Urothelium cell line (cell line): ENCODE data around the gene FARP1.

Experiments used
- DNase-seq: peaks from one replicate; pipeline ENCODE4 v3.0.0; 2011; ENCODE audit warnings: low spot score, mixed read lengths
- FAIRE-seq: peaks from 2 replicates; lab custom pipeline; 2011; peaks lifted over from hg19 to GRCh38; lab: Jason Lieb, UNC

Gene FARP1

DNA sequence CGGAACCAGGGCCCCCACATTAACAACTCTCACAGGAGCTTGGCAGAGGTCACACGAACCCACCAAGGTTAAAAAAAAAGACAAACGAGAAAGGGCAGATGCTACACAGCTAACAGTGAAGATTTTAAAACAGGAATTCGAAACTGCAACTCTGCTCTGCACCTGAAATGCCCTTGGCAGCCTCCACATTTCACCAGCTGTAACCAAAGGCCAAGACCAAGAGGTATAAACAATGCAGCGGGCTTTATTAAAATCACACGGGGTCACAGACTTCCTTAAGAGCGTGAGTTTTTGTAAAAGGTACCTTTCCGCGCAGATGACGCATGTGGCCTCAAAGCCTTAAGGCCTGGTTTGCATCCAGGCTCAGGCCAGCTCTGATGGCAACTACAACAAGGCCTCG lies 345.8 kb downstream of the FARP1 start:
- FAIRE-seq (no peak), DNase-seq (no peak)

GRCh38 chr13:98489446-98490194 lies 346.7 kb downstream of the FARP1 start:
- DNase-seq (no peak), FAIRE-seq (no peak)

GRCh38 chr13:98490195-98490836 lies 347.4 kb downstream of the FARP1 start:
- no peak for FAIRE-seq

GRCh38 chr13:98490866-98491265 lies 348.0 kb downstream of the FARP1 start:
- no peak for DNase-seq
- no peak for FAIRE-seq

More at GRCh38 chr13:98490195-98490836, 347.4 kb downstream of the FARP1 start:
- DNase-seq = no peak

GRCh38 chr13:98492335-98493041 lies 349.6 kb downstream of the FARP1 start:
- FAIRE-seq (no peak), DNase-seq (no peak)

- no peak for FAIRE-seq
- no peak for DNase-seq
Measured at GRCh38 chr13:98493042-98493712, 350.3 kb downstream of the FARP1 start.

DNA sequence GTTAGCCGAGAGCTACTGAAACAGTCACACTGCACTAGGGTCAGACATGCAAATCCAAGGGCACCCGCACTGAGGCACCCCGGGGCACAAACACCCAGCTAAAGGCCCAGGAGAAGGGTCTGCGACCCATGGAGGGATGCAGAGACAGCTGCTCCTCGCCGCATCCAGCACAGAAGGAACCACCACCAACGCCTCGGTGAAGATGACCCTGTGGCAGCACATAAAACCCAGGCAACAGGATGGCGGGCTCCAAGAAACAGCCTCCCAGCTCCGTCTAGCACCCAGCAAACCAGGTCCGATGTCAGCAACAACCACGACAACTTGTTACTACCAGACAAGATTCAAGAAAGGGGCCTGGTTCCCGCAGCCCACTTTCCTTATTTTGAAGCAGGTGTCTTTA lies 351.9 kb downstream of the FARP1 start:
- DNase-seq (no peak), FAIRE-seq (no peak)

- no peak for DNase-seq
- FAIRE-seq = no peak
Measured at GRCh38 chr13:98495627-98496478, 353.0 kb downstream of the FARP1 start.

DNA sequence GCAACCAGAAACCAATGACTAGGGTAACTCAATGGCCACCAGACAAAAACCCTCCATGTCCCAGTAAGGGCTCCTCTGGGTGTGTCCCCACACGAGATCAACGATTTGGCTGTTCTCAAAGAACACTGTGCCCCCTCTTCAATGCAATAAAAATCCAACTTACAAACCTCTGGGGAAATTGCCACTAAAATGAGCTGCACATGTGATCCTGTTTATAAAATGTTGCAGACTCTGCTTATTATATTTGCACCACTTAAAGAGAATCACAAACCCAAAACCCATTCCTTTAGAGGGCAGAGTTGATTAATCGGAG lies 353.5 kb downstream of the FARP1 start:
- FAIRE-seq (no peak), DNase-seq (no peak)

DNA sequence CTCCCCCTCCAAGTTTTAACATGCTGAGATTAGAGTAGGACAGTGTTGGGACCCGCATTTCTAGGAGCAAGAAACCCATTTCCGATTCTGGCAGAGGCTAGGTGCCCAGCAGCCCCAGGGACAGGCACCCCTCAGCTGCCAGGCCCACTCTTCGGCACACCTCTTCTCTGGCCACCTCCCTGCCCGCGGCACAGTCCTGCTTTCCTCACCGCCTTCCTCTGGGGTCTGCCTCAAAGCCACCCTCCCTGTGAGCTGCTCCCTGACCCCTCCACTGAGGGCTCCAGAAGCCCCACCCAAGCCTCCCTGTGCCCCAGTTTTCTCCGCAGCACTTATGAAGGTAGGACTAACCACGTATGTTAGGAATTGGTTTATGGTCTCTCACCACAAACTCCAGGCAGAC lies 354.1 kb downstream of the FARP1 start:
- DNase-seq (no peak), FAIRE-seq (no peak)

DNA sequence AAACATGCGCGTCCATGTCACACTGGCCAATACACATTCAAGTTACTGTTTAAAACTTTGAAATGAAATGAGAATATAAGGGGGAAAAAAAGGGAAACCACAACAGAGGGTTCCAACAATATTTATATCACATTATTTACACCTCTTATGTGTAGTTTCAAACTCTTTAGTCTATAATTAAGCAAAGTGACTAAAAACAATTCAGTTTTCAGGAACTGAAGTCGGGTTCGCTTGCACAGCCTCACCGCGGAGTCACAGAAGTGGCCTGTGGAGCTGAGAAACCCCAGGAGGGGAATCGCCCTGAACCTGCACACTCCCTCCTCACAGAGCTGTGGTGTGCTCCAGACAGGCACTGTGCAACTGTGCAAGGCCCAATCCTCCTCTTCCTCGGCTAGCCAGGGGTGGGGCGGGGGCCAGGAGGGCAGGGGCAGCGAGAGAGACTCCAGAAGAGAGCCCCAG lies 358.1 kb downstream of the FARP1 start:
- DNase-seq (no peak), FAIRE-seq (no peak)

- no peak for FAIRE-seq
Measured at GRCh38 chr13:98503175-98504028, 360.5 kb downstream of the FARP1 start.

DNA sequence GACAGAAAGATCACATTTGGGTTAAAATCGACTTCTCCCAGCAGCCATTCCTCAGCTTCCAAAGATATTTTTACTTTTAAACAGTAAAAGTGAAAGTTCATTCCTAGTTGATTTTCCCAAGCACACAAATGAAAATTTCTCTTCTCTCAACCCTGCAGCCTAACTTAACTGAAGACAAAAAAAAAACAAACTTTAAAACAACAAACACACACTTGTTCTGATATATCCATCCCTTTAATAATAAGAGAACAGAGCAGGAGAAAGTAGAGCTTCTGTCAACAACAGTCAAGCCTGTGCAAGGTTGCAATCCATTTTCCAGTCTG lies 361.1 kb downstream of the FARP1 start:
- no peak for FAIRE-seq

More at GRCh38 chr13:98503175-98504028, 360.5 kb downstream of the FARP1 start:
- no peak for DNase-seq

GRCh38 chr13:98504371-98504963 lies 361.6 kb downstream of the FARP1 start:
- DNase-seq (no peak), FAIRE-seq (no peak)

More for the DNA sequence above, 361.1 kb downstream of the FARP1 start:
- DNase-seq = no peak
